ENCODE data around the gene PPFIBP1. TPM values are rescaled to one million over a fixed set of nuclear protein-coding genes. Genes with fewer than 3 reads are reported as not detected.

Gene PPFIBP1
- total RNA-seq, 3 donors from 2014 or later (not counting 1 experiment from before 2014, with no cell fraction given) = 0.73 to 1.6 (median 1.4) TPM

DNA sequence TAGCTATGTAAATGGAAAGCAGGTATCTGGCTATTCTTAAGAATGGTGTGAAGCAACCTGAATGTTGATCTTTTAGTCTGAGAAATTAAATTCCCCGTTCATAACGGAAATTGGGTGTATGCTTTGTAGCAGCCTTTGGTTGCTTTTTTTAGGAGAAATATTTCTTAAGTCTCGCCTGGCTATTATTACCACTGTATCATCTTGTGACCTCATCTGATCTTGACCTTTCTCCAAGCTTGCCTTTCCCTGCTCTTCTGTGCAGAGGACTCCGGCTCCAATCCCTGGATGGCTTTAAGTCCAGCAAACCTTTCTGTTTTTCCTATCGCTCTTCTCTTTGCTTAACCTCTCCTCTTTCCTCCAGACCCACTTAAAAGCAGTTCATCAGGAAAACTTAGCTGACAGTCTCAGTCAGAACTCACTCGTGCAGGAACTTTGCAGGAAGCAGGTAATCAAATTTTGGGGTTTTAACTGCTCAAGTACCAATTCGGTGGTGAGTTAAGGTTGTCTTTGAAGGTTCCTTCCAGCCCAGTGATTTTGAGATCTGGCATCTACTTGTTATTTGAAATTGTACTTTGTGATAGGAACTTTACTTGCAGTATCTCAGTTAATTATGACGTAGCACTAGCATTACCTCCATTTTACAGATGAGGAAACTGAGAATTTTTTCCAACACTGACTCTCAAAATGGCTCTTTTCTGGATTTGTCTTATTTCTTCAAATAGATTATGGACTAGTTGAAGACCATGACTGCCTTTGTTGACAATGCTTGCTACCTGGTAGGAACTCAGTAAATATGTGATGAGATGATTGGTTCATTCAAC, 14.1 kb downstream of the PPFIBP1 start:
- Histone ChIP-seq H3K27me3 (ENCODE audit: control insufficient read depth, insufficient read depth, low read length) (no peaks in the 10 kb centered on the region), H3K27ac (ENCODE audit: low read length) (no peak overlapping the region), H3K4me3 (ENCODE audit: low read length) (no peak overlapping the region), H3K36me3 (ENCODE audit: control insufficient read depth, insufficient read depth, low read length) (no peaks in the 10 kb centered on the region), H3K9me3 (ENCODE audit: control insufficient read depth, insufficient read depth, low read length) (no peaks in the 10 kb centered on the region), H3K4me1 (ENCODE audit: control insufficient read depth, insufficient read depth, low read length) (peaks cover 9% of the 10 kb centered on the region)
- 76% methylated on average over 7 of the region's 8 CpGs for WGBS (ENCODE audit: insufficient coverage)
- H3K27me3 Mint-ChIP-seq (ENCODE audit: low read depth in 2 of 2) = peaks cover 10 to 12% of the 10 kb centered on the region in 2 donors
- no peak for DNase-seq
- TF ChIP-seq, protein P1, sequence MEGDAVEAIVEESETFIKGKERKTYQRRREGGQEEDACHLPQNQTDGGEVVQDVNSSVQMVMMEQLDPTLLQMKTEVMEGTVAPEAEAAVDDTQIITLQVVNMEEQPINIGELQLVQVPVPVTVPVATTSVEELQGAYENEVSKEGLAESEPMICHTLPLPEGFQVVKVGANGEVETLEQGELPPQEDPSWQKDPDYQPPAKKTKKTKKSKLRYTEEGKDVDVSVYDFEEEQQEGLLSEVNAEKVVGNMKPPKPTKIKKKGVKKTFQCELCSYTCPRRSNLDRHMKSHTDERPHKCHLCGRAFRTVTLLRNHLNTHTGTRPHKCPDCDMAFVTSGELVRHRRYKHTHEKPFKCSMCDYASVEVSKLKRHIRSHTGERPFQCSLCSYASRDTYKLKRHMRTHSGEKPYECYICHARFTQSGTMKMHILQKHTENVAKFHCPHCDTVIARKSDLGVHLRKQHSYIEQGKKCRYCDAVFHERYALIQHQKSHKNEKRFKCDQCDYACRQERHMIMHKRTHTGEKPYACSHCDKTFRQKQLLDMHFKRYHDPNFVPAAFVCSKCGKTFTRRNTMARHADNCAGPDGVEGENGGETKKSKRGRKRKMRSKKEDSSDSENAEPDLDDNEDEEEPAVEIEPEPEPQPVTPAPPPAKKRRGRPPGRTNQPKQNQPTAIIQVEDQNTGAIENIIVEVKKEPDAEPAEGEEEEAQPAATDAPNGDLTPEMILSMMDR (IDR thresholded peaks at IDR 0.05) = no peak
- no peak overlapping the region for H3K27ac Mint-ChIP-seq
- intact Hi-C loops (cut with micrococcal nuclease) = no loop called here
- H3K4me3 Mint-ChIP-seq = no peak overlapping the region
- peaks cover 17% of the 10 kb centered on the region in 2 donors for H3K4me1 Mint-ChIP-seq
- ATAC-seq = no peak
- no peaks in the 10 kb centered on the region for H3K9me3 Mint-ChIP-seq
- no peaks in the 10 kb centered on the region for H3K36me3 Mint-ChIP-seq

DNA sequence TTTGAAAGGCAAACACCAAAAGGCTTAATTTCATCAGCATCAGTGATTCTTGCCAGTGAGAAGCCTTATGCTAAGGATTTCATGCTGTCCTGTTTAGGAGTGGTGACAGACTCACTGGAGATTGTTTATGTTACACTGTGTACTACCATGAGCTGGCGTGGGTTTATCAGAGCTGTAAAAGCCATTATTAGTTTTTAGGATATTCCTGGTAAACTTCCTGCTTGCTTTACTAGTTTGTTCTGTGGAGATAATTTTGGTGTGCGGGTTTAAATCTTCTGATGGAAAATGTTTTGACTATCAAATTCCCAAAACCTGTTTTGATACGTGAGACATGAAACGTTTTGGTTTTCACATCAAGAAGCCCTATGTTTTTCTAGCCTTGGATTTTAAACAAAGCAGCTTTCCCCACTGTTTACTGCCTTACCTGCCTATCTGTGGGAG, 15.2 kb downstream of the PPFIBP1 start:
- intact Hi-C loops (cut with micrococcal nuclease) = no loop called here
- Mint-ChIP-seq H3K36me3 (no peaks in the 10 kb centered on the region), H3K27ac (no peak overlapping the region), H3K4me1 (peaks cover 8% of the 10 kb centered on the region in 2 donors), H3K4me3 (no peak overlapping the region), H3K9me3 (no peaks in the 10 kb centered on the region), H3K27me3 (ENCODE audit: low read depth in 2 of 2) (peaks cover 10 to 12% of the 10 kb centered on the region in 2 donors)
- 91% methylated on average over 4 of the region's 4 CpGs for WGBS (ENCODE audit: insufficient coverage)
- H3K9me3 ChIP-seq (ENCODE audit: control insufficient read depth, insufficient read depth, low read length) = no peaks in the 10 kb centered on the region
- H3K4me1 ChIP-seq (ENCODE audit: control insufficient read depth, insufficient read depth, low read length) = peaks cover 5% of the 10 kb centered on the region
- no peak overlapping the region for H3K27ac ChIP-seq (ENCODE audit: low read length)
- H3K4me3 ChIP-seq (ENCODE audit: low read length) = no peak overlapping the region
- H3K27me3 ChIP-seq (ENCODE audit: control insufficient read depth, insufficient read depth, low read length) = no peaks in the 10 kb centered on the region
- H3K36me3 ChIP-seq (ENCODE audit: control insufficient read depth, insufficient read depth, low read length) = no peaks in the 10 kb centered on the region
- no peak for DNase-seq
- ATAC-seq = no peak
- TF ChIP-seq, protein P1 (IDR thresholded peaks at IDR 0.05) = no peak

DNA sequence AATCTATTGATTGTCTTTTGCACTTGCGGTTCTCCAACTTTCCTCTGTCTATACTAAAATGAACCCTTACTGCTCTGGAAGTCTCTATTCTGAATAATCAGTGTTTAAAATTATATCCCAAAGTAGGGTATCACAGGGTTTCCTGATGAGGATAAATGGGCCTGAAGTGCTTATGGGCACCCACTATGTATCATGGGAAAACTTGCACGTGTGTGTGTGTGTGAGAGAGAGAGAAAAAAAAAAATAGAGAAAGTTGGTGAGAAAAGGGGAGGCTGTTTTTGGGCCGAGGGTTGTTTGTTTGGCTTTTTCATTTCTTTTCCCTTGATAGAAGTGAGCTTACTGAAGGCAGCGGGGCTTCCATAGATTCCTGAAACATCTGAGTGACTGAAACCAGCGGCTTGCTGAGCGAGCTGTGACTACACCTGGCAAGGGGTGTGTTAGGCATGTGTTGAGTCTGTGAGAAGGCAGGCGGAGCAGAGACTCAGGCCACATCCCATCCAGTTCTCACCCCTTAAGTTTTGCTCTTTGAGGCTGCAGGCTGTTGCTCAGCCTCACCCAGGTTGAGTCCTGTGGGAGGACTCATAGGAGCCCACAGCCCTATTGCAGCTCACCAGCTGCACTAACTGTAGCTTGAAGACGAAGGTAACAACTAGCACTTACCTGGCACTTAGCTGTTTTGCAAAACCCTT, 17.2 kb downstream of the PPFIBP1 start:
- TF ChIP-seq, protein P1 (IDR thresholded peaks at IDR 0.05) = no peak
- no peak for ATAC-seq
- H3K4me3 Mint-ChIP-seq = no peak overlapping the region
- DNase-seq = no peak
- peaks cover 12 to 14% of the 10 kb centered on the region in 2 donors for H3K27me3 Mint-ChIP-seq (ENCODE audit: low read depth in 2 of 2)
- H3K27ac Mint-ChIP-seq = no peak overlapping the region
- H3K4me1 Mint-ChIP-seq = no peaks in the 10 kb centered on the region
- H3K27me3 ChIP-seq (ENCODE audit: control insufficient read depth, insufficient read depth, low read length) = no peaks in the 10 kb centered on the region
- intact Hi-C loops (cut with micrococcal nuclease) = no loop called here
- H3K9me3 ChIP-seq (ENCODE audit: control insufficient read depth, insufficient read depth, low read length) = no peaks in the 10 kb centered on the region
- no peaks in the 10 kb centered on the region for H3K36me3 Mint-ChIP-seq
- H3K36me3 ChIP-seq (ENCODE audit: control insufficient read depth, insufficient read depth, low read length) = no peaks in the 10 kb centered on the region
- 72% methylated on average over 6 of the region's 8 CpGs for WGBS (ENCODE audit: insufficient coverage)
- no peaks in the 10 kb centered on the region for H3K9me3 Mint-ChIP-seq
- H3K4me1 ChIP-seq (ENCODE audit: control insufficient read depth, insufficient read depth, low read length) = no peaks in the 10 kb centered on the region
- no peak overlapping the region for H3K4me3 ChIP-seq (ENCODE audit: low read length)
- no peak overlapping the region for H3K27ac ChIP-seq (ENCODE audit: low read length)

Data from natural killer cell (primary cell).